OCI-LY7 (cell line): ENCODE data around the gene ADAM15. TPM values are rescaled to one million over a fixed set of nuclear protein-coding genes. Genes with fewer than 3 reads are reported as not detected.

Experiments used
- BruUV-seq: library from RNA; stranded (reverse); fragments of 400-500 nt; replicated peaks from 2 replicates; lab custom pipeline; 2021; lab: Mats Ljungman, UMichigan
- CTCF ChIA-PET: fragments of 300-600 bp; sonication (Branson Sonifier 250); formaldehyde crosslinking; loops from one replicate; lab custom pipeline; 2022; ENCODE audit warnings: antibody characterized with exemption; ENCODE audit not compliant: unreplicated experiment; lab: Charles Lee
- POLR2A ChIA-PET: fragments of 300-600 bp; sonication (Branson Sonifier 250); formaldehyde crosslinking; loops from one replicate; lab custom pipeline; 2022; ENCODE audit warnings: antibody characterized with exemption; lab: Charles Lee
- DNase-seq: peaks from one replicate; pipeline ENCODE4 v3.0.0-alpha.2; 2015; ENCODE audit warnings: low spot score
- H2AFZ ChIP-seq: fragments of 200-600 bp; sonication (generic), shearing (Covaris generic); 2 replicates; pipeline ENCODE4 v1.6.1; 2014; ENCODE audit warnings: mild to moderate bottlenecking, antibody characterized with exemption, low read length, moderate library complexity
- H3K27ac ChIP-seq: fragments of 200-600 bp; sonication (generic); 2 replicates; pipeline ENCODE4 v1.5.1; 2014; ENCODE audit warnings: mixed run types, low read depth, mild to moderate bottlenecking, moderate library complexity, low read length, inconsistent platforms; ENCODE audit not compliant: poor library complexity, severe bottlenecking
- H3K36me3 ChIP-seq: fragments of 200-600 bp; sonication (generic); 2 replicates; pipeline ENCODE4 v1.6.1; 2014; ENCODE audit warnings: mild to moderate bottlenecking, antibody characterized with exemption, low read length, moderate library complexity, mixed read lengths; ENCODE audit not compliant: insufficient read depth
- H3K4me1 ChIP-seq: fragments of 200-600 bp; sonication (generic); 2 replicates; pipeline ENCODE4 v1.5.1; 2014; ENCODE audit warnings: mild to moderate bottlenecking, low read length; ENCODE audit not compliant: insufficient read depth, poor library complexity, severe bottlenecking
- H3K4me2 ChIP-seq: fragments of 200-600 bp; sonication (generic); 2 replicates; pipeline ENCODE4 v1.6.1; 2014; ENCODE audit warnings: mild to moderate bottlenecking, low read length
- H3K4me3 ChIP-seq: fragments of 200-600 bp; sonication (generic); 2 replicates; pipeline ENCODE4 v1.5.1; 2014; ENCODE audit warnings: mild to moderate bottlenecking, low read depth, low read length; ENCODE audit not compliant: poor library complexity, severe bottlenecking
- H3K79me2 ChIP-seq: fragments of 200-600 bp; sonication (generic); 2 replicates; pipeline ENCODE4 v1.6.1; 2016; ENCODE audit warnings: low read depth, mild to moderate bottlenecking, low read length, moderate library complexity, mixed read lengths; ENCODE audit not compliant: insufficient read depth
- H3K9me2 ChIP-seq: fragments of 200-600 bp; sonication (generic); 2 replicates; pipeline ENCODE4 v1.6.1; 2016; ENCODE audit warnings: mild to moderate bottlenecking, low read length, mixed read lengths; ENCODE audit not compliant: insufficient read depth
- H3K9me3 ChIP-seq: fragments of 200-600 bp; sonication (generic); 2 replicates; pipeline ENCODE4 v1.6.1; 2014; ENCODE audit warnings: mild to moderate bottlenecking, mixed run types, low read length, mixed read lengths
- H4K20me1 ChIP-seq: fragments of 200-600 bp; sonication (generic); 2 replicates; pipeline ENCODE4 v1.6.1; 2014; ENCODE audit warnings: mild to moderate bottlenecking, antibody characterized with exemption, low read length, moderate library complexity, mixed read lengths; ENCODE audit not compliant: insufficient read depth
- CTCF ChIP-seq: fragments of 200-600 bp; sonication (generic); conservative IDR thresholded peaks from 2 replicates; pipeline ENCODE4 v1.5.1; 2014; ENCODE audit warnings: mild to moderate bottlenecking, antibody characterized with exemption, low read length, moderate library complexity, mixed read lengths
- EZH2phosphoT487 ChIP-seq: fragments of 200-600 bp; sonication (generic); IDR thresholded peaks from 2 replicates; pipeline ENCODE4 v1.6.1; 2018; ENCODE audit warnings: low read depth, borderline replicate concordance, mild to moderate bottlenecking, mixed run types, antibody characterized with exemption, low read length, moderate library complexity, mixed read lengths
- intact Hi-C: fragments of 100-400 bp; cut with micrococcal nuclease; formaldehyde crosslinking; loops from one replicate; pipeline ENCODE4 v1.10.0; 2022; ENCODE audit not compliant: unreplicated experiment
- total RNA-seq, 2 experiments: library from RNA; depleted of rRNA in 1 of 2; stranded (reverse); fragments of >200 nt in 1 of 2; shearing (Covaris generic) in 1 of 2; gene quantifications; 2 replicates each; pipeline ENCODE4 v1.2.3, GENCODE V29; 2014 to 2022

Gene ADAM15
- total RNA-seq, 2 experiments from 2014 or later = 19.7 to 56.1 TPM

- H3K9me3 ChIP-seq = no peaks in the 10 kb centered on the region
- H3K9me2 ChIP-seq = no peaks in the 10 kb centered on the region
- ChIA-PET CTCF (no interaction called here), POLR2A (interaction anchor here (0.9 kb wide), 1 partner anchor 22 kb away, joined by 4 read pairs; no protein-coding TSS in a partner anchor)
- H3K27ac ChIP-seq = no peak overlapping the region
- no peaks in the 10 kb centered on the region for H3K4me1 ChIP-seq
- intact Hi-C loops = no loop called here
- TF ChIP-seq CTCF (no peak), EZH2phosphoT487 (no peak)
- H3K36me3 ChIP-seq = no peaks in the 10 kb centered on the region
- DNase-seq = no peak
- H3K4me3 ChIP-seq = no peak overlapping the region
- H4K20me1 ChIP-seq = no peaks in the 10 kb centered on the region
- no peaks in the 10 kb centered on the region for H3K79me2 ChIP-seq
- BruUV-seq = no TSS peak
- no peak overlapping the region for H3K4me2 ChIP-seq
- H2AFZ ChIP-seq = no peak overlapping the region
Observed at GRCh38 chr1:155026154-155026553, 25.0 kb upstream of the ADAM15 start.

DNA sequence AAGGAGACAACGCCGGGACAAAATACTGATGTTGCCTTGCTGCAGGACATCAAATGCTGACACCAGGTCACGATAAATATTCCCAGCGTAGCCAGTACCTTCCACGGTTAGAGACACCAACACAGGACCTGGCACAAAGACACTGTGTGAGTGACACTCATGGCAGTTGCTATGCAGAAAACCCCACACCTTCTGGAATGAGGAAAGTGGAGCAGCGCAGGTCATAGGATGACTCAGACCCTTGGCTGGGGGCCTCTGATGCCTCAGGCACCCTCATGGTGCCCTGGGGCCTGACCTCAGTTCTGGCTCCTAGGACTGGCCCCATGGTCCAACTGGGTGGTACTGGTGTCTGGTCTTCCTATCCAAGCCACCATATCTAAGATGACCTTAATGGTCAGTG, 24.5 kb upstream of the ADAM15 start:
- no peaks in the 10 kb centered on the region for H3K36me3 ChIP-seq
- H3K4me2 ChIP-seq = no peak overlapping the region
- no peaks in the 10 kb centered on the region for H3K9me3 ChIP-seq
- ChIA-PET POLR2A (no interaction called here), CTCF (no interaction called here)
- no peak overlapping the region for H2AFZ ChIP-seq
- DNase-seq = no peak
- no peaks in the 10 kb centered on the region for H4K20me1 ChIP-seq
- intact Hi-C loops = no loop called here
- TF ChIP-seq CTCF (no peak), EZH2phosphoT487 (no peak)
- no peak overlapping the region for H3K4me3 ChIP-seq
- no peaks in the 10 kb centered on the region for H3K4me1 ChIP-seq
- H3K27ac ChIP-seq = no peak overlapping the region
- no peaks in the 10 kb centered on the region for H3K9me2 ChIP-seq
- BruUV-seq = no TSS peak
- H3K79me2 ChIP-seq = no peaks in the 10 kb centered on the region

GRCh38 chr1:155029513-155030242, 21.4 kb upstream of the ADAM15 start:
- intact Hi-C loops = no loop called here
- H3K4me2 ChIP-seq = no peak overlapping the region
- ChIA-PET CTCF (no interaction called here), POLR2A (no interaction called here)
- H3K27ac ChIP-seq = no peak overlapping the region
- no peak for DNase-seq
- BruUV-seq = no TSS peak
- H3K79me2 ChIP-seq = no peaks in the 10 kb centered on the region
- H4K20me1 ChIP-seq = no peaks in the 10 kb centered on the region
- H3K4me3 ChIP-seq = no peak overlapping the region
- H3K9me2 ChIP-seq = no peaks in the 10 kb centered on the region
- no peaks in the 10 kb centered on the region for H3K9me3 ChIP-seq
- no peaks in the 10 kb centered on the region for H3K4me1 ChIP-seq
- TF ChIP-seq EZH2phosphoT487 (no peak), CTCF (no peak)
- H2AFZ ChIP-seq = no peak overlapping the region
- H3K36me3 ChIP-seq = no peaks in the 10 kb centered on the region
